ENCODE measurements around the gene DYTN. TPM values are rescaled to one million over a fixed set of nuclear protein-coding genes. Genes with fewer than 3 reads are reported as not detected.

DYTN gene
- total and polyA plus RNA-seq, 2 donors (not counting 3 experiments of a cell fraction or from before 2014, with no cell fraction given) = 0.06 to 0.62 TPM

DNA sequence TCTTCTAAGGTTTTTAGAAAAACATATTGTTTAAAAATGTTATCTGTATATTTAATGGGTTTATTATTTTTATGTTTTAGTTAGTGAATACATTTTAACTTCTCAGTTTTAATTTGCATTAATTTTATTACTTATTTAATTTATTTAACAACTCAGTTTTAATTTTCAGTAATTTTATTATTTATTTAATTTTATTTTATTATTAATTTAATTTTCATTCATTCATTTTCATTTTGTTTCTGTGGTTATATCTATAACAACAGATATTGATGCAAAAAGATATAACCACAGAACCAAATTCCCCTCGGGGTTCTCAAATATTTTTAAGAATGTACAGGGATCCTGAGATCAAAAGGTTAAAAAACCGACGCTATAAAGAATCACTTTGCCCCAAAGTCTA, 52.9 kb downstream of the DYTN start:
- dilution Hi-C loops (cut with MboI; ENCODE audit: extremely low pct_ligation_motif_present, low sequenced_read_pairs) = no loop called here
- peaks cover 0 to 8% of the 10 kb centered on the region in 2 experiments for H3K27me3 ChIP-seq (ENCODE audit: control insufficient read depth in 2 of 2, insufficient read depth in 2 of 2, low read length in 2 of 2)
- no peaks in the 10 kb centered on the region for H3K9me1 ChIP-seq (replicated peaks; ENCODE audit: control insufficient read depth, extremely low read depth, insufficient read depth, low read length)
- H3K79me2 ChIP-seq (ENCODE audit: control insufficient read depth, insufficient read depth, low read length) = no peaks in the 10 kb centered on the region
- no TSS peak for BruUV-seq (replicated peaks)
- DNase-seq (ENCODE audit: low read depth, low spot score) = no peak
- no peaks in the 10 kb centered on the region for H3K9me3 ChIP-seq (replicated peaks; ENCODE audit: control insufficient read depth, insufficient read depth, low read length)
- no peak overlapping the region for H3K9ac ChIP-seq (replicated peaks; ENCODE audit: extremely low read depth, insufficient read depth, low read length)
- no peak overlapping the region for H3K4me3 ChIP-seq (replicated peaks in 1 of 3; ENCODE audit: insufficient read depth in 1 of 3, low read depth in 1 of 3, low read length in 3 of 3)
- no peaks in the 10 kb centered on the region for H3K36me3 ChIP-seq (ENCODE audit: control insufficient read depth in 2 of 2, extremely low read depth in 1 of 2, insufficient read depth in 2 of 2, low read length in 2 of 2)
- CTCF ChIA-PET = no interaction called here
- H3K4me2 ChIP-seq (ENCODE audit: insufficient read depth, low read length) = no peak overlapping the region
- TF ChIP-seq MAX (IDR thresholded peaks at IDR 0.05; ENCODE audit: insufficient read depth, insufficient read length) = no peak
- TF ChIP-seq JUN (IDR thresholded peaks at IDR 0.05; ENCODE audit: borderline replicate concordance, insufficient read depth, insufficient read length, low read depth) = no peak
- no peak for TF ChIP-seq MYC (IDR thresholded peaks at IDR 0.05; ENCODE audit: low read depth, low read length)
- no peak for TF ChIP-seq CTCF (IDR thresholded peaks at IDR 0.05; ENCODE audit: extremely low read depth in 1 of 2, insufficient read depth in 1 of 2, low read depth in 1 of 2, low read length in 2 of 2)
- TF ChIP-seq POLR2AphosphoS5 (IDR thresholded peaks at IDR 0.05; ENCODE audit: insufficient read depth, low read depth, low read length) = no peak
- TF ChIP-seq GATA2 (IDR thresholded peaks at IDR 0.05; ENCODE audit: insufficient read depth, insufficient read length, low read depth, low read length) = no peak
- no peak for TF ChIP-seq EZH2 (IDR thresholded peaks at IDR 0.05; ENCODE audit: borderline replicate concordance, low read depth, low read length, severe bottlenecking)
- no peak for TF ChIP-seq FOS (IDR thresholded peaks at IDR 0.05; ENCODE audit: borderline replicate concordance, insufficient read depth, low read length)
- no peaks in the 10 kb centered on the region for H3K4me1 ChIP-seq (ENCODE audit: control insufficient read depth, extremely low read depth, insufficient read depth, low read length)
- no peaks in the 10 kb centered on the region for H4K20me1 ChIP-seq (replicated peaks; ENCODE audit: control insufficient read depth, extremely low read depth, insufficient read depth, low read length)
- intact Hi-C loops (cut with micrococcal nuclease) = no loop called here
- H3K27ac ChIP-seq (ENCODE audit: insufficient read depth, low read depth, low read length) = no peak overlapping the region
- no peak for FAIRE-seq
- no peak overlapping the region for H2AFZ ChIP-seq (ENCODE audit: low read depth, low read length)
- POLR2A ChIA-PET = no interaction called here

Data from endothelial cell of umbilical vein (primary cell).